Measurements from ENCODE around the gene PRKD1. TPM values are rescaled to one million over a fixed set of nuclear protein-coding genes. Genes with fewer than 3 reads are reported as not detected.
"Not testable (repeated sequence)": the region's sequence is repeated elsewhere in the genome, so short reads cannot be mapped to it uniquely, and the experiment has no call there.

Gene PRKD1
- polyA plus RNA-seq, 5 donors: 19.9 to 28.3 (median 22.8) TPM

GRCh38 chr14:29905543-29905942, 22.1 kb downstream of the PRKD1 start:
- no peak for DNase-seq

GRCh38 chr14:29900609-29901350, 26.9 kb downstream of the PRKD1 start:
- DNase-seq: no peak

- no peak for DNase-seq
Measured at GRCh38 chr14:29898470-29898869, 29.2 kb downstream of the PRKD1 start.

- no peak for DNase-seq
Measured at GRCh38 chr14:29897181-29897580, 30.5 kb downstream of the PRKD1 start.

GRCh38 chr14:29896354-29896821, 31.3 kb downstream of the PRKD1 start:
- DNase-seq: no peak

GRCh38 chr14:29895591-29896083, 32.0 kb downstream of the PRKD1 start:
- peak in 1 of 2 donors; percentile 9 for DNase-seq

GRCh38 chr14:29893989-29894388, 33.7 kb downstream of the PRKD1 start:
- DNase-seq: no peak

- no peak for DNase-seq
Measured at GRCh38 chr14:29892327-29892726, 35.3 kb downstream of the PRKD1 start.

- no peak for DNase-seq
Measured at GRCh38 chr14:29885988-29886387, 41.7 kb downstream of the PRKD1 start.

- DNase-seq: peak in 1 of 2 donors; percentile 10
Measured at GRCh38 chr14:29868000-29868399, 59.6 kb downstream of the PRKD1 start.

- no peak for DNase-seq
Measured at GRCh38 chr14:29865299-29865698, 62.3 kb downstream of the PRKD1 start.

- DNase-seq: no peak
Measured at GRCh38 chr14:29861996-29862395, 65.7 kb downstream of the PRKD1 start.

GRCh38 chr14:29858299-29858698, 69.3 kb downstream of the PRKD1 start:
- no peak for DNase-seq

- DNase-seq: no peak
Measured at GRCh38 chr14:29857551-29857950, 70.1 kb downstream of the PRKD1 start.

GRCh38 chr14:29856516-29856915, 71.1 kb downstream of the PRKD1 start:
- no peak for DNase-seq

GRCh38 chr14:29853691-29854090, 74.0 kb downstream of the PRKD1 start:
- DNase-seq: not testable (repeated sequence)

GRCh38 chr14:29853272-29853671, 74.4 kb downstream of the PRKD1 start:
- DNase-seq: no peak

GRCh38 chr14:29851397-29851796, 76.2 kb downstream of the PRKD1 start:
- DNase-seq: no peak

- DNase-seq: no peak
Measured at GRCh38 chr14:29847056-29847380, 80.6 kb downstream of the PRKD1 start.

- DNase-seq: no peak
Measured at GRCh38 chr14:29846339-29847055, 81.2 kb downstream of the PRKD1 start.

- DNase-seq: no peak
Measured at GRCh38 chr14:29843981-29844380, 83.7 kb downstream of the PRKD1 start.

GRCh38 chr14:29842228-29842627, 85.4 kb downstream of the PRKD1 start:
- no peak for DNase-seq

- DNase-seq: not testable (repeated sequence)
Measured at GRCh38 chr14:29840369-29840892, 87.2 kb downstream of the PRKD1 start.
